ENCODE data around the gene MELTF. TPM values are rescaled to one million over a fixed set of nuclear protein-coding genes. Genes with fewer than 3 reads are reported as not detected.

MELTF gene
- total RNA-seq, 1 donor from 2014 or later, result 61.5 TPM

GRCh38 chr3:197003461-197004385 lies 25.9 kb downstream of the MELTF start:
- peak overlapping the region; percentile 69 for H3K27ac Mint-ChIP-seq
- intact Hi-C loops (cut with micrococcal nuclease), result loop anchor here (1.0 to 2.0 kb wide), 3 partner anchors 20 to 26 kb away; partner anchors contain the start of gene MELTF
- ChIA-PET POLR2A (interaction anchor here (1.0 to 5.0 kb wide), 3 partner anchors 13 to 26 kb away, joined by 3 to 91 read pairs (median 50); partner anchors contain the start of gene MELTF), CTCF (interaction anchor here (0.7 to 5.8 kb wide), 7 partner anchors 19 to 185 kb away, joined by 3 to 78 read pairs (median 7); partner anchors contain the start of gene MELTF)
- H3K36me3 Mint-ChIP-seq (ENCODE audit: low read depth), result peaks cover 1% of the 10 kb centered on the region
- ATAC-seq (ENCODE audit: low read depth) (peak; percentile 8), DNase-seq (no peak)
- H3K4me1 Mint-ChIP-seq, result peaks cover 11% of the 10 kb centered on the region
- peaks cover 7% of the 10 kb centered on the region for H3K27me3 Mint-ChIP-seq
- H3K9me3 Mint-ChIP-seq, result no peaks in the 10 kb centered on the region
- no peak for TF ChIP-seq CTCF (IDR thresholded peaks at IDR 0.05)
- peak overlapping the region; percentile 84 for H3K4me3 Mint-ChIP-seq

GRCh38 chr3:197002701-197003454 lies 26.7 kb downstream of the MELTF start:
- H3K9me3 Mint-ChIP-seq, result no peaks in the 10 kb centered on the region
- POLR2A ChIA-PET, result interaction anchor here (0.6 to 5.0 kb wide), 6 partner anchors 13 to 295 kb away, joined by 3 to 91 read pairs (median 4); partner anchors contain the start of genes DLG1, MELTF and NCBP2

GRCh38 chr3:197001972-197002700 lies 27.5 kb downstream of the MELTF start:
- peaks cover 1% of the 10 kb centered on the region for H3K36me3 Mint-ChIP-seq (ENCODE audit: low read depth)
- ChIA-PET POLR2A (interaction anchor here (0.6 to 5.0 kb wide), 6 partner anchors 20 to 384 kb away, joined by 3 to 91 read pairs (median 4); partner anchors contain the start of genes DLG1, MELTF and NCBP2), CTCF (interaction anchor here (1.9 to 5.8 kb wide), 3 partner anchors 21 to 185 kb away, joined by 8 to 78 read pairs (median 17); partner anchors contain the start of gene MELTF)
- H3K27me3 Mint-ChIP-seq, result peaks cover 7% of the 10 kb centered on the region
- peak overlapping the region; percentile 66 for H3K27ac Mint-ChIP-seq
- peaks cover 11% of the 10 kb centered on the region for H3K4me1 Mint-ChIP-seq
- no peak for TF ChIP-seq CTCF (IDR thresholded peaks at IDR 0.05)
- peak overlapping the region; percentile 73 for H3K4me3 Mint-ChIP-seq
- no peaks in the 10 kb centered on the region for H3K9me3 Mint-ChIP-seq
- DNase-seq (no peak), ATAC-seq (ENCODE audit: low read depth) (no peak)
- intact Hi-C loops (cut with micrococcal nuclease), result loop anchor here (1.0 to 2.0 kb wide), 2 partner anchors 23 to 185 kb away; no protein-coding TSS in a partner anchor

More at GRCh38 chr3:197002701-197003454, 26.7 kb downstream of the MELTF start:
- Mint-ChIP-seq H3K4me3 (no peak overlapping the region), H3K36me3 (ENCODE audit: low read depth) (peaks cover 1% of the 10 kb centered on the region), H3K27ac (no peak overlapping the region), H3K4me1 (peaks cover 11% of the 10 kb centered on the region), H3K27me3 (peaks cover 7% of the 10 kb centered on the region)
- TF ChIP-seq CTCF (IDR thresholded peaks at IDR 0.05), result no peak
- ATAC-seq (ENCODE audit: low read depth), result peak; percentile 79
- CTCF ChIA-PET, result interaction anchor here (0.7 to 5.8 kb wide), 6 partner anchors 20 to 186 kb away, joined by 3 to 78 read pairs (median 8); partner anchors contain the start of gene MELTF
- intact Hi-C loops (cut with micrococcal nuclease), result loop anchor here (1.0 to 2.0 kb wide), 4 partner anchors 20 to 184 kb away; partner anchors contain the start of gene MELTF
- peak; percentile 94 for DNase-seq

GRCh38 chr3:197001106-197001971 lies 28.3 kb downstream of the MELTF start:
- ChIA-PET POLR2A (interaction anchor here (0.6 to 5.0 kb wide), 3 partner anchors 22 to 383 kb away, joined by 3 to 50 read pairs (median 3); partner anchors contain the start of gene MELTF), CTCF (interaction anchor here (1.0 to 5.8 kb wide), 3 partner anchors 29 to 186 kb away, joined by 3 to 78 read pairs (median 8); partner anchors contain the start of gene MELTF)
- Mint-ChIP-seq H3K27ac (peak overlapping the region; percentile 66), H3K27me3 (peaks cover 7% of the 10 kb centered on the region), H3K36me3 (ENCODE audit: low read depth) (peaks cover 1% of the 10 kb centered on the region), H3K4me3 (peak overlapping the region; percentile 73), H3K4me1 (peaks cover 11% of the 10 kb centered on the region), H3K9me3 (no peaks in the 10 kb centered on the region)
- DNase-seq (no peak), ATAC-seq (ENCODE audit: low read depth) (no peak)
- TF ChIP-seq CTCF (IDR thresholded peaks at IDR 0.05), result no peak
- intact Hi-C loops (cut with micrococcal nuclease), result no loop called here

Data from activated B cell treated with CpG ODN at 0.5 μM for 24 hours (primary cell).